GM23338 (cell line): Measurements from ENCODE around the gene DAO. TPM values are rescaled to one million over a fixed set of nuclear protein-coding genes. Genes with fewer than 3 reads are reported as not detected.

Experiments used
- microRNA counts: library from miRNA; unstranded; fragments of <30 nt; microRNA quantifications from one replicate; lab custom pipeline; 2017
- microRNA-seq: library from miRNA; unstranded; fragments of <30 nt; microRNA quantifications from one replicate; pipeline ENCODE4, GENCODE V29; 2017
- polyA plus RNA-seq: library from polyadenylated mRNA; unstranded; fragments of >200 nt; fragmentation: Nextera tagmentation; extraction: Ambion mirVana; gene quantifications from 2 replicates; pipeline ENCODE4 v1.2.1, GENCODE V29; 2016
- small RNA-seq: library from RNA; depleted of rRNA; stranded (forward); fragments of <200 nt; gene quantifications from one replicate; pipeline ENCODE3, GENCODE V24; 2014; ENCODE audit warnings: low replicate concordance
- total RNA-seq: library from RNA; depleted of rRNA; stranded (reverse); fragments of >200 nt; shearing (Covaris generic); gene quantifications from 2 replicates; pipeline ENCODE4 v1.2.3, GENCODE V29; 2014; rRNA removed

Gene DAO
- total and polyA plus RNA-seq, 2 experiments from 2014 or later, result not detected

MicroRNAs encoded within 50 kb of the gene (microRNA counts, 767-probe panel; counts per million panel counts)
- microRNA hsa-miR-619 (lab: Ali Mortazavi, UCI), result not detected

Small RNA genes within 50 kb of the gene (microRNA-seq; reads per million reads assigned to microRNA genes)
- gene MIR619, result not detected

Small RNA genes within 50 kb of the gene (small RNA-seq; reads per million reads assigned to genes)
- gene MIR619 (not detected), gene RNU6-361P (not detected)

Other genes with a start within 250 kb of the DAO start
- gene SELPLG, start 246.2 kb upstream of the DAO start, total RNA-seq, result 0.56 TPM in 1 of 2 replicates, not detected in the other
- 0.16 TPM in 1 of 2 replicates, not detected in the other for gene SELPLG, start 246.2 kb upstream of the DAO start, polyA plus RNA-seq
- 78.2 and 89.5 TPM in 2 replicates for gene CORO1C, start 148.6 kb upstream of the DAO start, total RNA-seq
- 53.3 and 59.2 TPM in 2 replicates for gene CORO1C, start 148.6 kb upstream of the DAO start, polyA plus RNA-seq
- gene SSH1, start 22.5 kb upstream of the DAO start, total RNA-seq, result 10.8 and 11.8 TPM in 2 replicates
- gene SSH1, start 22.5 kb upstream of the DAO start, polyA plus RNA-seq, result 3.4 and 3.6 TPM in 2 replicates
- 0.10 TPM in 1 of 2 replicates, not detected in the other for gene SVOP, start 141.0 kb downstream of the DAO start, total RNA-seq
- not detected in 2 replicates for gene SVOP, start 141.0 kb downstream of the DAO start, polyA plus RNA-seq
- gene USP30, start 172.5 kb downstream of the DAO start, total RNA-seq, result 5.0 and 6.1 TPM in 2 replicates
- gene USP30, start 172.5 kb downstream of the DAO start, polyA plus RNA-seq, result 2.3 and 2.9 TPM in 2 replicates
- gene ALKBH2, start 213.4 kb downstream of the DAO start, total RNA-seq, result 15.9 and 16.4 TPM in 2 replicates
- 34.4 and 35.9 TPM in 2 replicates for gene ALKBH2, start 213.4 kb downstream of the DAO start, polyA plus RNA-seq
- 209 and 278 TPM in 2 replicates for gene UNG, start 217.5 kb downstream of the DAO start, total RNA-seq
- gene UNG, start 217.5 kb downstream of the DAO start, polyA plus RNA-seq, result 90.5 and 94.2 TPM in 2 replicates
- 14.5 and 15.4 TPM in 2 replicates for gene ACACB, start 236.5 kb downstream of the DAO start, total RNA-seq
- gene ACACB, start 236.5 kb downstream of the DAO start, polyA plus RNA-seq, result 5.2 and 6.2 TPM in 2 replicates